Common myeloid progenitor, CD34-positive (primary cell): ENCODE data around the gene KRTAP10-12.
"Not testable (repeated sequence)": the region's sequence is repeated elsewhere in the genome, so short reads cannot be mapped to it uniquely, and the experiment has no call there.

Experiments
- CTCF ChIA-PET: fragments of 350-600 bp; sonication (Branson Sonifier 250); formaldehyde crosslinking; loops from one replicate; lab custom pipeline; 2021; ENCODE audit warnings: antibody characterized with exemption; lab: Charles Lee
- POLR2A ChIA-PET: fragments of 350-600 bp; sonication (Branson Sonifier 250); formaldehyde crosslinking; loops from one replicate; lab custom pipeline; 2021; ENCODE audit warnings: antibody characterized with exemption; lab: Charles Lee
- DNase-seq, 3 donors: peaks; one replicate each; pipeline versions ENCODE4 v3.0.0 to v3.0.0-alpha.2; 2013
- H3K27ac ChIP-seq, 2 experiments: 1 replicate in 1 of 2; 2 replicates in 1 of 2; pipeline ENCODE4 v1.7.0; 2013; ENCODE audit warnings: inconsistent platforms in 2 of 2, low read length in 2 of 2, mild to moderate bottlenecking in 2 of 2, low read depth in 1 of 2, moderate library complexity in 1 of 2; ENCODE audit not compliant: severe bottlenecking in 2 of 2, insufficient read depth in 1 of 2, poor library complexity in 1 of 2
- H3K27me3 ChIP-seq, 5 experiments: replicated peaks in 2 of 5; 1 replicate in 3 of 5; 2 replicates in 2 of 5; pipeline versions ENCODE4 v1.6.1 to v1.7.0; 2013; ENCODE audit warnings: low read length in 4 of 5, mild to moderate bottlenecking in 2 of 5, moderate library complexity in 2 of 5, inconsistent platforms in 1 of 5; ENCODE audit not compliant: insufficient read depth in 5 of 5, control insufficient read depth in 4 of 5
- H3K36me3 ChIP-seq, 4 experiments: 1 replicate in 2 of 4; 2 replicates in 2 of 4; pipeline versions ENCODE4 v1.6.1 to v1.7.0; 2013; ENCODE audit warnings: low read length in 3 of 4, control low read depth in 1 of 4, mild to moderate bottlenecking in 1 of 4; ENCODE audit not compliant: control insufficient read depth in 4 of 4, insufficient read depth in 4 of 4
- H3K4me1 ChIP-seq, 4 experiments: 1 replicate in 3 of 4; 2 replicates in 1 of 4; pipeline versions ENCODE4 v1.6.1 to v1.7.1; 2013; ENCODE audit warnings: low read length in 3 of 4, mild to moderate bottlenecking in 3 of 4, control low read depth in 1 of 4, inconsistent platforms in 1 of 4, moderate library complexity in 1 of 4; ENCODE audit not compliant: control insufficient read depth in 4 of 4, insufficient read depth in 4 of 4; ENCODE audit errors: control extremely low read depth in 1 of 4
- H3K4me3 ChIP-seq, 7 experiments: 1 replicate in 4 of 7; 2 replicates in 3 of 7; pipeline versions ENCODE4 v1.5.1 to v1.7.0; 2013; ENCODE audit warnings: mild to moderate bottlenecking in 7 of 7, low read length in 6 of 7, moderate library complexity in 6 of 7, inconsistent platforms in 2 of 7, low read depth in 2 of 7, control low read depth in 1 of 7; ENCODE audit not compliant: insufficient read depth in 4 of 7, control insufficient read depth in 1 of 7; ENCODE audit errors: extremely low read depth in 1 of 7
- H3K9me3 ChIP-seq, 5 experiments: 1 replicate in 4 of 5; 2 replicates in 1 of 5; pipeline versions ENCODE4 v1.6.1 to v1.7.1; 2013; ENCODE audit warnings: low read length in 4 of 5, mild to moderate bottlenecking in 2 of 5, inconsistent platforms in 1 of 5, low read depth in 1 of 5, moderate library complexity in 1 of 5; ENCODE audit not compliant: control insufficient read depth in 4 of 5, insufficient read depth in 2 of 5; ENCODE audit errors: control extremely low read depth in 1 of 5
- WGBS: methylation state at CpG from one replicate; pipeline ENCODE4 v1.1.5; 2013; ENCODE audit not compliant: insufficient coverage; 5-methylcytosine and 5-hydroxymethylcytosine counted together

KRTAP10-12 gene

DNA sequence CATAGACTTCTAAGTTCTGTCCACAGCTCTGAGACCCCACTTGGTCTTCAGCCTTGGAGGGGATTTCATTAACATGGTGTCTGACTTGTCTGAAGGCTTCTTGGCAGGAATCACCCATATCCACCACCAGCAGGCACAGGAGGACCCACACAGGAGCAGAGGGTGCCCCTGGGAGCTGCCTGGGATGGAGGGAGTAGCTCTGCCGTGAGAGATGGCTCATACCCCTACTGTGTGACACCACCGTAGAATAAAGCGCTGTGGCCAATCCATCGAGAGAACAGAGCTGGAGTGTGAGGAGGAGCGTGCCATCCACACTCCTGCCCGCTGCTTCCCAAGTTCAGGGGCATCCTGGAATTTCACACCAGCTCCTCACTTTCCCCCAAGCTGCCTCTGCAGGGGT, 11.9 kb upstream of the KRTAP10-12 start:
- DNase-seq, POLR2A ChIA-PET: not testable (repeated sequence)

DNA sequence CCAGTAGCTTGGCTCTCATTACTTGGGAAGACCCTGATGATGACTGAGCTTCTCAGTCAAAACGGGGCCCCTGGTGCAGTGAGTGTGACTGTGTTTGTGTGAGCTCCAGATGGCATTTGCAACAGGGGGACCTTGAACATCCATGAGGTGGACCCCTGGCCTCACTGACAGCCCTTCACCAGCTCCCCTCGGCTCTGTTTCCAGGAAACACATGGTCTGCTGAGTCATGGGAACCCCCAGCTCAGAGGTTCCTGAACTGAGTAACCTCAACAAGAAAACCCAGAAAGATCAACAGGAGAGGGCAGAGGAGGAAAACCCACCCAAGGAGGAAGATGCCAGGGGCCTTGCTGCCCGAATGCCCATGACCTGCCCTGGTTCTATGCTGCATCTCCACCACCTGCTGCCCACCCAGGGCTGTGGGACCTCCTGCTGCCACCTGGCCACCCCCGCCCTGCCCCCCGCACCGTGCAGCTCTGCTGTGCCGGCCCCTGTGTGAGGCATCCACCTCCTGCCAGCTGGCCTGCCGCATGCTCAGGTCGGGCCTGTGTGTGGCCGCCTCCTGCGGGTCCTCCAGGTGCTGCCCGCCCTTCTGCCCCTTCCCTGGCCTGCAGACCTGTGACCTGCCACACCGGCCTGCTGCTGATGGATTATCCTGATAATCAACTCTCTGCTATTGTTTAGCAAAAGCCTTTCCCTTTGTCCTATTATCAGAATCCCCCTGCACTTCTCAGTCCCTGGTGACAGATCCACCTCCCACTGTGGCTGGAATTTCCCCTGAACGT, 10.8 kb upstream of the KRTAP10-12 start:
- H3K4me1 ChIP-seq = peaks cover 0 to 16% (median 10%) of the 10 kb centered on the region in 4 experiments
- 33% methylated on average over 11 of the region's 14 CpGs for WGBS
- CTCF ChIA-PET = no interaction called here
- POLR2A ChIA-PET = interaction anchor here (0.6 kb wide), 1 partner anchor 31 kb away, joined by 3 read pairs; no protein-coding TSS in a partner anchor
- no peaks in the 10 kb centered on the region for H3K36me3 ChIP-seq
- DNase-seq = peak; percentile 44 to 95 (median 95)
- H3K9me3 ChIP-seq = no peaks in the 10 kb centered on the region
- no peak overlapping the region for H3K27ac ChIP-seq
- H3K4me3 ChIP-seq = no peak overlapping the region
- H3K27me3 ChIP-seq = peaks cover 0 to 11% (median 5%) of the 10 kb centered on the region in 5 experiments

More for the DNA sequence above, 11.9 kb upstream of the KRTAP10-12 start:
- H3K27me3 ChIP-seq, H3K27ac ChIP-seq, H3K36me3 ChIP-seq, H3K9me3 ChIP-seq, H3K4me3 ChIP-seq, CTCF ChIA-PET: not testable (repeated sequence)
- WGBS = 100% methylated on average over 2 of the region's 6 CpGs
- H3K4me1 ChIP-seq = peaks cover 0 to 16% (median 10%) of the 10 kb centered on the region in 4 experiments

DNA sequence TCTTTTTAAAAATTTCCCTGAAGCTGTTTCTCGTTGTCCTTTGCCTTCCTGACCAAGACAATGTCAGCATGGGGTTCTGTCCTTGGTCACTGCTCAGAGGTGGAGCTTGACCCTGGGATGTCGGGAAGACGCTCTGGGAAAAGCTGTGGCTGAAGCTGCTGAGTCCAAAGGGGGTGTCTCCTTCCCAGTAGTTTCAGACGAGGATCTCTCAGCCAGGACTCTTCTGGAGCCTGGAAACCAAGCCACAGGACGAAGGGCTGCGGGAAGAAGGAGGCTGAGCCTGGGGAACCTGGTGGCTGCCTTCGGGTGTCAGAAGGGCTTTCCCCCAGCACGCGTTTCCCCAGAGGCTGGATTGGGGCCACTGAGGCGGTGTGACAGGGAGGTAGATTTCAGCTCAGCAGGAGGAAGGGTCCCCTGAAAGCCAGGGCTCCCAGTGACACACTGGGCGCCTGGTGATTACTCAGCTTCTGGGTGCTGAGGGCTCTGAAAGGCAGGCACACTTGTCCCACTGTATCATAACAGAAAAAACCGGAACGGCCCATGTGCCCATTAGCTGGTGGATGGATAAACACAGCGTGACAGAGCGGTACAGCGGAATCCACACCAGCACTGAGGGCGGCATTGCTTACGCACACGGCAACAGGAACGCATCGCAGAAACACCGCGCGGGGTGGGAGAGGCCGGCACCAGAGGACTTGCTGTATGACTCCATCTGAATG, 10.0 kb upstream of the KRTAP10-12 start:
- ChIA-PET CTCF (no interaction called here), POLR2A (interaction anchor here (0.6 kb wide), 1 partner anchor 32 kb away, joined by 3 read pairs; no protein-coding TSS in a partner anchor)
- DNase-seq = no peak
- Histone ChIP-seq H3K27ac (no peak overlapping the region), H3K27me3 (peaks cover 0 to 12% (median 5%) of the 10 kb centered on the region in 5 experiments), H3K9me3 (peaks cover 0 to under 1% (median 0%) of the 10 kb centered on the region in 5 experiments), H3K4me1 (peaks cover 0 to 16% (median 10%) of the 10 kb centered on the region in 4 experiments), H3K4me3 (no peak overlapping the region), H3K36me3 (no peaks in the 10 kb centered on the region)
- 92% methylated on average over 22 of the region's 25 CpGs for whole genome bisulfite sequencing

DNA sequence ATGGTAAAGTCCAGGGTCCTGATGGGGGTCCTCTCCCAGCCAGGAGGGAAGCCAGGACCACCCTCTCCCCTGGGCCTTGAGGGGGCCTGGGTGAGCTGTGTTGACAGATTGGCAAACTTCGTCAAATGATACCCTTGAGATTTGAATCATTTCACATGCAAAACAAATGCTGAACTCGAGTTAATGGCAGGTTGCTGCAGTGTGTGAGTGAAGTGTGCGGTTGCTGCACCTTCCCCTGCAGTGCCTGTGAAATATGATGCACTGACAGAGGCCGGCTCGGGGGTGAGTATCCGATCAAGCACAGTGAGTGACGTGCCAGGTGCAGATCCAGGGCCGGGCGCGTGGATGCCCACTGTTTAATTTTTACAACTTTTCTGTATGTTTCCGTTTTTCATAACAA, 9.3 kb upstream of the KRTAP10-12 start:
- ChIA-PET CTCF (no interaction called here), POLR2A (no interaction called here)
- H3K27ac ChIP-seq = no peak overlapping the region
- no peak for DNase-seq
- no peak overlapping the region for H3K4me3 ChIP-seq
- 91% methylated on average over 8 of the region's 11 CpGs for WGBS
- peaks cover 0 to 12% (median 4%) of the 10 kb centered on the region in 5 experiments for H3K27me3 ChIP-seq
- H3K4me1 ChIP-seq = peaks cover 0 to 16% (median 10%) of the 10 kb centered on the region in 4 experiments
- H3K9me3 ChIP-seq = peaks cover 0 to 6% (median under 1%) of the 10 kb centered on the region in 5 experiments
- H3K36me3 ChIP-seq = no peaks in the 10 kb centered on the region

DNA sequence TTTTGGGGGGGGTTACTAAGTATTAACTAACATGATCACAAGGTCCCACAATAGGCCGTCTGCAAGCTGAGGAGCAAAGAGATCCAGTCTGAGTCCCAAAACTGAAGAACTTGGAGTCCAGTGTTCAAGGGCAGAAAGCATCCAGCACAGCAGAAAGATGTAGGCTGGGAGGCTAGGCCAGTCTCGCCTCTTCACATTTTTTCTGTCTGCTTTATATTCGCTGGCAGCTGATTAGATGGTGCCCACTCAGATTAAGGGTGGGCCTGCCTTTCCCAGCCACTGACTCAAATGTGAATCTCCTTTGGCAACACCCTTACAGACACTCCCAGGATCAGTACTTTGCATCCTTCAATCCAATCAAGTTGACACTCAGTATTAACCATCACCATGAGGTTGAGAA, 7.2 kb upstream of the KRTAP10-12 start:
- CTCF ChIA-PET, H3K36me3 ChIP-seq, H3K4me3 ChIP-seq, POLR2A ChIA-PET, H3K27ac ChIP-seq, DNase-seq: not testable (repeated sequence)
- Histone ChIP-seq H3K9me3 (peaks cover 0 to 18% (median 8%) of the 10 kb centered on the region in 5 experiments), H3K4me1 (peaks cover 0 to 16% (median 10%) of the 10 kb centered on the region in 4 experiments), H3K27me3 (peaks cover 4 to 19% (median 5%) of the 10 kb centered on the region in 5 experiments)
- 100% methylated on average over 2 of the region's 3 CpGs for WGBS

DNA sequence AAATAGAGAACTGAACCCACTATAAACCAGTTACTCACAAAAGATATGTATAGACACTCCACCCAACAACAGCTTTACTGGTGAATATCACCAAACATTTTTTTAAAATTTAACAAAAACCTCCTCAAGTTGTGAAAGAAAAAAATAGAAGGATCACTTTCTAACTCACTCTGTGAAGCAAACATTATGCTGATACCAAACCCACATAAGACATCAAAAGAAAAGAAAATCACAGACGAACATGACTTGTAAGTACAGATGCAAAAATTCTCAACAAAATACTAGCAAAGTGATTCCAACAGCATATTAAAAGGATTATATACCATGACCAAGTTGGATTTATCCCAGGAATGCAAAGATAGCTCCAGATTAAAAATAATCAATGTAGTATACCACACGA, 5.3 kb upstream of the KRTAP10-12 start:
- DNase-seq = no peak
- WGBS = 100% methylated on average over 1 of the region's 2 CpGs
- CTCF ChIA-PET = no interaction called here
- no peaks in the 10 kb centered on the region for H3K36me3 ChIP-seq
- peaks cover 0 to 6% (median 3%) of the 10 kb centered on the region in 4 experiments for H3K4me1 ChIP-seq
- POLR2A ChIA-PET = interaction anchor here (0.7 kb wide), 1 partner anchor 19 kb away, joined by 4 read pairs; no protein-coding TSS in a partner anchor
- no peak overlapping the region for H3K27ac ChIP-seq
- peaks cover 0 to 18% (median 8%) of the 10 kb centered on the region in 5 experiments for H3K9me3 ChIP-seq
- no peak overlapping the region for H3K4me3 ChIP-seq
- H3K27me3 ChIP-seq = peaks cover 4 to 38% (median 8%) of the 10 kb centered on the region in 5 experiments
